ENCODE results near the gene NCAPD3. TPM values are rescaled to one million over a fixed set of nuclear protein-coding genes. Genes with fewer than 3 reads are reported as not detected.

NCAPD3 gene
- total RNA-seq, 6 experiments from 2014 or later: 19.6 to 31.1 (median 29.4) TPM

DNA sequence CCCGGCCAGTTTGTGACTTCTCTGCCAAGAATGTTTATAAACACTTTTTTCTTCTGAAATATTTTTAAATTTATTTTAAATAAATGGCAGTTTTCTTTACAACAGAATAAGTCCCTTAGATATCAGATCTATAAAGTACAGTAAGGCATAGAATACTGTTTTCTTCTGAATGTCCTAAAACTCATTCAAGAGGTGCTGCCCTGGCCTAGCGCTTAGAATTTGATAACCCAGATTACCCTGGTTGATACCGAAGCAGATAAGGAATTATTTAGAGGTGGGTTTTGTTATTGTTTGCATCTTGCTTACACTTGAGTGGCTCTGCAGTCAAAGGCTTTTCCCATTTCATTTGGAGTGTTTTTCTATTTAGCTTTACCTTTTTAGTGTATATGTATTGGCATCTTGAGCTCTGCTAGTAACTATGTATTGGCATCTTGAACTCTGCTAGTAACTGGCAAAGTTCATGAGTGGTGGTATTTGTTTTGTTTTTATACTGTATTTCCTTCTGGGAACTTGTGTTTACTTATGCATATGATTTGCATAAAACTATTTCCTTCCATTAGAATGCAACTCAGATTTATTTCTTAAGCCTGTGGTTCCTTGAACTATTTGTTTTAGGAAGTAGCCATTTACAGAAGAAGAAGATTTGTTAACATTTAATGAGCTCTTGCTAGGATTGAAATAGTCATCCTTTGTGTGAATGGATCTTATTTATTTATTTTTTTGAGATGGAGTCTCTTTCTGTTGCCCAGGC is 30.8 kb upstream of the NCAPD3 start:
- peaks cover 12% of the 10 kb centered on the region for H3K36me3 Mint-ChIP-seq (ENCODE audit: low read depth)
- TF ChIP-seq, protein P1, sequence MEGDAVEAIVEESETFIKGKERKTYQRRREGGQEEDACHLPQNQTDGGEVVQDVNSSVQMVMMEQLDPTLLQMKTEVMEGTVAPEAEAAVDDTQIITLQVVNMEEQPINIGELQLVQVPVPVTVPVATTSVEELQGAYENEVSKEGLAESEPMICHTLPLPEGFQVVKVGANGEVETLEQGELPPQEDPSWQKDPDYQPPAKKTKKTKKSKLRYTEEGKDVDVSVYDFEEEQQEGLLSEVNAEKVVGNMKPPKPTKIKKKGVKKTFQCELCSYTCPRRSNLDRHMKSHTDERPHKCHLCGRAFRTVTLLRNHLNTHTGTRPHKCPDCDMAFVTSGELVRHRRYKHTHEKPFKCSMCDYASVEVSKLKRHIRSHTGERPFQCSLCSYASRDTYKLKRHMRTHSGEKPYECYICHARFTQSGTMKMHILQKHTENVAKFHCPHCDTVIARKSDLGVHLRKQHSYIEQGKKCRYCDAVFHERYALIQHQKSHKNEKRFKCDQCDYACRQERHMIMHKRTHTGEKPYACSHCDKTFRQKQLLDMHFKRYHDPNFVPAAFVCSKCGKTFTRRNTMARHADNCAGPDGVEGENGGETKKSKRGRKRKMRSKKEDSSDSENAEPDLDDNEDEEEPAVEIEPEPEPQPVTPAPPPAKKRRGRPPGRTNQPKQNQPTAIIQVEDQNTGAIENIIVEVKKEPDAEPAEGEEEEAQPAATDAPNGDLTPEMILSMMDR (IDR thresholded peaks at IDR 0.05): no peak
- H3K27ac Mint-ChIP-seq: no peak overlapping the region
- H3K9me3 Mint-ChIP-seq: no peaks in the 10 kb centered on the region
- no peaks in the 10 kb centered on the region; the same call in 1 of the 2 replicates for H3K27me3 Mint-ChIP-seq (ENCODE audit: insufficient read depth)
- H3K4me3 Mint-ChIP-seq: peak overlapping the region; percentile 94
- no peak for DNase-seq
- H3K4me1 Mint-ChIP-seq (ENCODE audit: low read depth): peaks cover 23% of the 10 kb centered on the region

DNA sequence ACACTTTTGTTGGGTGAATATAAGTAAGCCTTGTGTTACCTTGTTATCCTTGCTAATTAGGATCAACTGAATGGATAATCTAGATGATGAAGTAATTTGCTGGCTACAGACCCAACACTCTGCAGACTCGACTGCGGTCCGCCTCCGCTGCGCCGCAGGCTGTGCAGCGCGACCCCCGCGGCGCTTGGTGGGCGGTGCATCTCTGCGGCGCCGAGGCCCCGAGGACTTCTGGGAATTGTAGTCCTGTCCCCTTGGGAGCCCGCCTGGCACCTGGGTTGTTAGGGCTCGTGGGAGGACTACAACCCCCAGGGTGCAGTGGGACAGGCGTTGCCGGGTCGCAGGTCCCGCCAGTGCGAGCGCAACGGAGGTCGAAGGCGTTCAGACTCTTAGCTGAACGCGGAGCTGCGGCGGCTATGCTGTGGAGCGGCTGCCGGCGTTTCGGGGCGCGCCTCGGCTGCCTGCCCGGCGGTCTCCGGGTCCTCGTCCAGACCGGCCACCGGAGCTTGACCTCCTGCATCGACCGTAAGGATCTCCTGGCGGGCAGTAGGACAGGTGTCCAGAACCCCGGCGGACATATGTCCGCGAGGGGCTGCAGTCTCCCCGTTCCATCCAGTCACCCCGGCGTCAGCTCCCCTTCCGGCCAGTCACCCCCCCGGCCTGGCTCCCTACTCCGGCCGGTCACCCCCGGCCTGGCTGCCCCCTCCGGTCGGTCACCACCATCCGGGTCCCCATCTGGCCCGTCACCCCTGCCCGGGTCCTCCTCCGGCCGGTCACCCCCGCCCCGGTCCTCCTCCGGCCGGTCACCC is 29.6 kb upstream of the NCAPD3 start, which contains the start of the genes ACAD8 and THYN1:
Gene ACAD8 (plus strand): TSS at position 381 of the 806 bp plus-strand sequence. CDS start 33 bp downstream, at position 414.
Gene THYN1 (minus strand): TSS at position 165 of the 806 bp plus-strand sequence. CDS start 470 bp downstream, outside the sequence.
- Mint-ChIP-seq H3K9me3 (no peaks in the 10 kb centered on the region), H3K4me3 (peak within 1 kb of the TSS; percentile 94), H3K27me3 (ENCODE audit: insufficient read depth) (no peaks in the 10 kb centered on the region; the same call in 1 of the 2 replicates), H3K4me1 (ENCODE audit: low read depth) (peaks cover 30% of the 10 kb centered on the region), H3K27ac (peak within 1 kb of the TSS; percentile 79), H3K36me3 (ENCODE audit: low read depth) (peaks cover 8% of the 10 kb centered on the region)
- TF ChIP-seq, protein P1 (IDR thresholded peaks at IDR 0.05): peak; percentile 67
- DNase-seq: peak; percentile 92

DNA sequence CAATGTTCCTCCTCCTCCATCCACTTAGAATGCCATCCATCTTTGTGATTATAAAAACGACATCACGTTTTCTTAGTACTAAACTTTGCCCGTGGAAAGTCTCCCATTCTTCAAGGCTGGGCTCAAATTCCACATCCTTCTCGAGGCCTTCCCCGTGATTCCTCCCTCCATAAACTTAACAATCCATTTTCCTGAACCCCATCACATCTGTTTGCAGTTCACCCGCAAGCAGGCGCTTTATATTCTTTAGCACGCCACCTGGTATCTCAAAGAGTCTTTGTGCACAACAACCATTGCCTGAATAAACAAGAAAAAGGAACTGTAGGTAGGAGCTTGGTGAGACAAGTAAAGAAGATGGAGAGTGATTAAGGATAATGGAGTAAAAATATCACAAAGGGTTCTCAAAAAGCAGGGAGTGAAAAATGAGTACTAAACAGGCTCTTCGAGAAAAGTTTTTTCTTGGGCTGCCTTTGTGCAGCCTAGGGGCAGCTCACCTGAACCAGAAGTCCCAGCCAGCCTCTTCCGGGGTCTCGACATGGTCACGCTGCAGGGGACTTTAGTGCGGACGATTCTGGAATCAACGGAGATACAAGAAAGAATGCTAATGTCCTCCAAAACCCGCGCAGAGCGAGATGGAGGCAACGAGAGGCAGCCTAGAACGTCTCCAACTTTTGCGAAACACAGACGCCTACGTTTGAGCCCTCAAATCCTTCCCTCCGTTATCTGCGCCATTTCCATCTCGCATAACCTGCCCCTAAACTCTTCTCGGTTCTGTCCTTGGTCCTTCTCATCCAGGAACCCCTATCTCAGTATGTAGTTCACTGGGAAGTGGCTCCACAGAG is 28.8 kb upstream of the NCAPD3 start:
- Mint-ChIP-seq H3K27me3 (ENCODE audit: insufficient read depth) (no peaks in the 10 kb centered on the region; the same call in 1 of the 2 replicates), H3K4me1 (ENCODE audit: low read depth) (peaks cover 30% of the 10 kb centered on the region), H3K9me3 (no peaks in the 10 kb centered on the region)

DNA sequence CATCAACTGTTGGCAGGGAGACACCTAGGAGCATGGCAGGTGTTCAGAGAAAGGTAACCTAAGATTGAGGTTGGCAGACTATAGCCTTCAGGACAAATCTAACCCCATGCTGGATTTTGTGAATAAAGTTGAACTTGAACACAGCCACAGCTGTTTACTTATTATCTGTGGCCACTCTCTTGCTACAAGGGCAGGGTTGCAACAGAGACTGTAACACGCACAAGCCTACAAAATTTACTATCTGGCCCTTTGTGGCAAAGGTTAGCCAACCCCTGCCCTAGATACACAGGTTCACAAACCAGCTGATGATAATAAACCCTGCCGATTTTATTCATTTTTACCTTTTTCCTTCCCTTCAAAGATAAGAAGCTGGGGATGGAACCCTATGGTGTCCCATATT is 26.9 kb upstream of the NCAPD3 start:
- Mint-ChIP-seq H3K4me3 (no peak overlapping the region), H3K9me3 (no peaks in the 10 kb centered on the region), H3K36me3 (ENCODE audit: low read depth) (peaks cover 6% of the 10 kb centered on the region), H3K27ac (no peak overlapping the region), H3K4me1 (ENCODE audit: low read depth) (peaks cover 30% of the 10 kb centered on the region), H3K27me3 (ENCODE audit: insufficient read depth) (no peaks in the 10 kb centered on the region; the same call in 1 of the 2 replicates)
- no peak for DNase-seq
- TF ChIP-seq, protein P1 (IDR thresholded peaks at IDR 0.05): no peak

More for the DNA sequence above, 28.8 kb upstream of the NCAPD3 start:
- Mint-ChIP-seq H3K4me3 (peak overlapping the region; percentile 94), H3K36me3 (ENCODE audit: low read depth) (peaks cover 6% of the 10 kb centered on the region), H3K27ac (peak overlapping the region; percentile 79)
- DNase-seq: peak; percentile 47
- TF ChIP-seq, protein P1 (IDR thresholded peaks at IDR 0.05): no peak

DNA sequence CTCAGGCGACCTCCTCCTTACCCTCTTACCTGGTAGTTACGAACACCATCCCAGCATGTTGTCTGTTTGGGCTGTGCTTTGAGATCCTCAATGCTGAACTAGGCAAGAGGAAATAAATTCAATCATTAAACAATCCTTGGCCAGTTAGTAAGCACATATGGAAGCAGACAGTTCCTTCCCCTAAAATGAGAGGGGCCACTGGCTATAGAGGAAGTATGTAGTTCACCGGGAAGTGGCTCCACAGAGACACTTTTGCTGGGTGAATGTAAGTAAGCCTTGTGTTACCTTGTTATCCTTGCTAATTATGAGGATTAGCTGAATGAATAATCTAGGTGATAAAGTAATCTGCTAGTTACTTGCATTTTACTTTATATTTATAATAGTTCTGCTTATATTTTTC is 26.5 kb upstream of the NCAPD3 start:
- DNase-seq: no peak
- Mint-ChIP-seq H3K27me3 (ENCODE audit: insufficient read depth) (no peaks in the 10 kb centered on the region; the same call in 1 of the 2 replicates), H3K4me3 (no peak overlapping the region), H3K36me3 (ENCODE audit: low read depth) (peaks cover 6% of the 10 kb centered on the region), H3K4me1 (ENCODE audit: low read depth) (peaks cover 30% of the 10 kb centered on the region), H3K9me3 (no peaks in the 10 kb centered on the region), H3K27ac (no peak overlapping the region)
- TF ChIP-seq, protein P1 (IDR thresholded peaks at IDR 0.05): no peak
